ENCODE measurements around the gene SP7. TPM values are rescaled to one million over a fixed set of nuclear protein-coding genes. Genes with fewer than 3 reads are reported as not detected.
"Not testable (repeated sequence)": the region's sequence is repeated elsewhere in the genome, so short reads cannot be mapped to it uniquely, and the experiment has no call there.

The SP7 gene
- not detected in 2 replicates for total RNA-seq
- polyA plus RNA-seq (2012), result not detected

GRCh38 chr12:53336181-53336681, at the start of gene SP7:
SP7 (minus strand) TSS chr12:53336354; CDS start chr12:53335646, 708 bp downstream.
- no peak for DNase-seq (ENCODE audit: low read depth)

DNA sequence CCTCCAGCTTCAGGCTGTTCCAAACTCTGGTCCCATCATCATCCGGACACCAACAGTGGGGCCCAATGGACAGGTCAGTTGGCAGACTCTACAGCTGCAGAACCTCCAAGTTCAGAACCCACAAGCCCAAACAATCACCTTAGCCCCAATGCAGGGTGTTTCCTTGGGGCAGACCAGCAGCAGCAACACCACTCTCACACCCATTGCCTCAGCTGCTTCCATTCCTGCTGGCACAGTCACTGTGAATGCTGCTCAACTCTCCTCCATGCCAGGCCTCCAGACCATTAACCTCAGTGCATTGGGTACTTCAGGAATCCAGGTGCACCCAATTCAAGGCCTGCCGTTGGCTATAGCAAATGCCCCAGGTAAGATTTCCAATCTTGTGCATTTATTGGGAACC, 47.1 kb upstream of the SP7 start:
- DNase-seq (ENCODE audit: low read depth), result no peak

DNA sequence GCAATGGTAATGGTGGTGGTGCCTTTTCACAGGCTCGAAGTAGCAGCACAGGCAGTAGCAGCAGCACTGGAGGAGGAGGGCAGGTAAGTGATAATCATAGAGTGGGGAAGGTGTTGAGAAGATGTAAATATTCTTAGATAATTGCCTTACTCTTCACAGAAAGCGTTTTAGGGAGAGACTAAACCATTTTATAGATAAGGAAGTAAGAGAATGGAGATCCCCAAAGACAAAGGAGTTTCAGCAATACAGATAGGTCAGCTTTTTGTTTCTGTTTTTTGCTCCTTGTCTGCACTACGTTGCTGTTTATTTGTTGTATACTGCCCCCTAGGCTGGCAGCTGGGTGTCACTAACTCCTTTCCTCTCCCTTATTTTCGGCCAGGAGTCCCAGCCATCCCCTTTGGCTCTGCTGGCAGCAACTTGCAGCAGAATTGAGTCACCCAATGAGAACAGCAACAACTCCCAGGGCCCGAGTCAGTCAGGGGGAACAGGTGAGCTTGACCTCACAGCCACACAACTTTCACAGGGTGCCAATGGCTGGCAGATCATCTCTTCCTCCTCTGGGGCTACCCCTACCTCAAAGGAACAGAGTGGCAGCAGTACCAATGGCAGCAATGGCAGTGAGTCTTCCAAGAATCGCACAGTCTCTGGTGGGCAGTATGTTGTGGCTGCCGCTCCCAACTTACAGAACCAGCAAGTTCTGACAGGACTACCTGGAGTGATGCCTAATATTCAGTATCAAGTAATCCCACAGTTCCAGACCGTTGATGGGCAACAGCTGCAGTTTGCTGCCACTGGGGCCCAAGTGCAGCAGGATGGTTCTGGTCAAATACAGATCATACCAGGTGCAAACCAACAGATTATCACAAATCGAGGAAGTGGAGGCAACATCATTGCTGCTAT, 45.8 kb upstream of the SP7 start:
- DNase-seq (ENCODE audit: low read depth), result peak; percentile 85

GRCh38 chr12:53380794-53381730, 44.9 kb upstream of the SP7 start:
- DNase-seq (ENCODE audit: low read depth), result no peak

DNA sequence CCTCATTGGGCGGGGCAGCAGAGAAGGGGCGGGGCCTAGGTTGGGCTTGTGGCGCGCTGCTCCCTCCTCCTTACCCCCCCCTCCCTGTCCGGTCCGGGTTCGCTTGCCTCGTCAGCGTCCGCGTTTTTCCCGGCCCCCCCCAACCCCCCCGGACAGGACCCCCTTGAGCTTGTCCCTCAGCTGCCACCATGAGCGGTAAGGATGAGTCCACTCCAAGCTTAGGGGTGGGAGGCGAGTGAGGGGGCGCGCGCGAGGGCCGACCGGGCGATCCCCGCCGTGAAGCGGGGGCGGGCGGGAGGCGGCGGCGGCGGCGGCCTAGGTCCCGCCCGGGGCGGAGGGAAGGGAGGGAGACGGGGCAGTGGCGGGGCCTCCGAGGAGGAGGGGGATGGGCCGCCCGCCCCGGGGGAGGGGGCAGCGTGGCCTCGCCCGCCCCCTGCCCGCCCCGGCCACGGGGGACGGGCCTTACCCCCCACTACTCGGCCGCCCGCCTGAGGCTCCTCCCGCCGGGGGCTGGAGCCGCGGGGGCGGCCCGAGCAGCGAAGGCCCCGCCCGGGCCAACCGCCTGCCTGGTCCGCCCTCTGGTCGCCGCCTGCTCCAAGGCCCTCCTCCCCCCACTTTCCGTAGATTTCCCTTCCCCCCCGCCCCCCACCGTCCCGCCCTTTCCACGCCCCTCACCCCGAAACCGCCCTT, 44.1 kb upstream of the SP7 start, which contains the start of gene SP1:
SP1 (plus strand) TSS at position 73 of the 690 bp plus-strand sequence; CDS start at position 189, 116 bp downstream.
- DNase-seq (ENCODE audit: low read depth), result peak; percentile 91

- peak; percentile 100 for DNase-seq (ENCODE audit: low read depth)
Measured at GRCh38 chr12:53379389-53380103, 43.4 kb upstream of the SP7 start.

DNA sequence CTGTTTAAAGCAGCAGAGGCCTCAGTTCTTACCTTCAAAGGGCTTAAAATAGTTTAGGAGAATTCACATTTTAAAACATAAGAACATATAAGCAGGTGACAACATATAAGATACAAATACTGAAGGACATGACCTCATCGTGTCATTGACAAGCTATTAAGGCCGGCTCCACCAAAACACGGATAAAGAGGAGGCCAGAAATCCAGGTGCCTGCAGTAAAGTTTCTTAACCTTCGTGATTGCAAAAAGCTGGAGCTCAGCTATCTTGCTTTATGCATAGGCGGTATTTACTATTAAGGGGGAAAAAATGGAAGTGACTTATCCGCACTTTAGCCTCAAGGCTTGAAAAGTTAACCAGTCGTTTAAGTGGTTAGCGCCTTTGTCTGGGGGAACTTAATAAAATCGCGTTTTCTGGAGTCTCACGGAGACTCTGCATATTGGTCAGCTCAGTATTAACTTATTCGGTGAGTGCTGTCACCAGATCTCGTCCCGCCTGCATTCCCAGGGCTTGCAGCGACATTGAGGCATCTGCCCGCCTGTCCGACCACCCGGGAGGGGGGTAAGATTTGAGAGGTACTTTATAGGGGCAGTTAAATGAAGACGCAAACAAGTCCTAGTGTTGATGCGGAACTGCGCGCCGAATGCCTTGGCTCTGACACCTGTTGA, 42.7 kb upstream of the SP7 start:
- peak; percentile 18 for DNase-seq (ENCODE audit: low read depth)

DNA sequence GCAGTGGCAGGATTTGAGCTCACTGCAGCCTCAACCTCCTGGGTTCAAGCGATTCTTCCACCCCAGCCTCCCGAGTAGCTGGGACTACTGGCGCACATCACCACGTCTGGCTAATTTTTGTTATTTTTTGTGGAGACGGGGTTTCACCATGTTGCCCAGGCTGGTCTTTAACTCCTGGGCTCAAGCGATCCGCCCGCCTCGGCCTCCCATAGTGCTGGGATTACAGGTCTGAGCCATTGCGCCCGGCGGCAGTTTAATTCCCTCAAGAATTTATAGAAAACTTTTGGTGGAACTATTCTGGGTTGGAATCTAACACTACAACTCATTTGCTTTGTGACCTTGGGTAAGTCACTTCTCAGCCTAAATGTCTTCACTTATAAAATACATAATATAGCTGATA, 42.1 kb upstream of the SP7 start:
- no peak for DNase-seq (ENCODE audit: low read depth)

DNA sequence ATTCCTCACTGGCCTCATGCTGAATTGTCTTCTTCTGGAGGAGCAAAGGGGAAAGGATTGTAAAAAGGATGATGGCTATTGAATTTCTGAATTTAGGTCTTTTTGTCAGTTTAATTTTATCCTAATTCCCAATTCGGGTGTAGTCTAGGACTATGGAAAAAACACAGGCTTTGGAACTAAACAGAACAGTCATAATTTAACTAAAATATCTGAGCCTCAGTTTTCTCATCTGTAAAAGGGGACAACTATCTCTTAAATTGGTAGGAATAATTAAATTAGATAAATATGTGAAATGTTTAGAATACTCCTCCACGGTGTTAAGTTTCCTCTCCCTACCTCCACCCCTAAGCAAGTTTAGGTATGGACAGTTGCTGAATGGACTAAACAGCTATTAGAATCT, 40.6 kb upstream of the SP7 start:
- DNase-seq (ENCODE audit: low read depth), result no peak

DNA sequence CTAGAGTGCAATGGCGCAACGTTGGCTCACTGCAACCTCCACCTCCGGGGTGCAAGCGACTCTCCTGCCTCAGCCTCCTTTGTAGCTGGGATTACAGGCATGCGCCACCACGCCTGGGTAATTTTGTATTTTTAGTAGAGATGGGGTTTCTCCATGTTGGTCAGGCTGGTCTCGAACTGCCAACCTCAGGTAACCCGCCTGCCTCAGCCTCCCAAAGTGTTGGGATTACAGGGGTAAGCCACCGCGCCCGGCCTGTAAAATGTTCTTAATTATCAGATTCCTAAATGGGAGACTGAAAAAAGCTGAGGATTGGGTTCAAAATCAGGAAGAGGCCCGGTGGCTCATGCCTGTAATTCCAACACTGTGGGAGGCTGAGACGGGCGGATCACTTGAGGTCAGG, 38.1 kb upstream of the SP7 start:
- not testable (repeated sequence) for DNase-seq (ENCODE audit: low read depth)

DNA sequence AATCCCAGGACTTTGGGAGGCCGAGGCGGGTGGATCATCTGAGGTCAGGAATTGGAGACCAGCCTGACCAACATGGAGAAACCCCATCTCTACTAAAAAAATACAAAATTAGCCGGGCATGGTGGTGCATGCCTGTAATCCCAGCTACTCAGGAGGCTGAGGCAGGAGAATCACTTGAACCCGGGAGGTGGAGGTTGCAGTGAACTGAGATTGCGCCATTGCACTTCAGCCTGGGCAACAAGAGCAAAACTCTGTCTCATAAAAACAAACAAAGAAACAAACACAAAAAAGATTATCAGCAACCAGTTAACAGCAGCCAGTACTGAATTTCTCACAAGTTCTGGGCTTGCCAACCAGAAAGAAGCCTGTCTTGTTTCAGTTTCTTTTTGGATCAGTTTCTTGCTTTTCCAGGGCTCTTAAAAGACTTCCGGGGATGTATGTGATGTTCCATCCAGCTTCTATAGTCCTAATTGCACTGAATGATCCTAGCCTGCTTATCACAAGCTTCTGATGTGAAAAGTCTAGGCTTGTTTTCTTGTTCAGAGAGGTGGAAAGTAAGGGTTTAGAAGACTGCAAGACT, 37.5 kb upstream of the SP7 start:
- not testable (repeated sequence) for DNase-seq (ENCODE audit: low read depth)

DNA sequence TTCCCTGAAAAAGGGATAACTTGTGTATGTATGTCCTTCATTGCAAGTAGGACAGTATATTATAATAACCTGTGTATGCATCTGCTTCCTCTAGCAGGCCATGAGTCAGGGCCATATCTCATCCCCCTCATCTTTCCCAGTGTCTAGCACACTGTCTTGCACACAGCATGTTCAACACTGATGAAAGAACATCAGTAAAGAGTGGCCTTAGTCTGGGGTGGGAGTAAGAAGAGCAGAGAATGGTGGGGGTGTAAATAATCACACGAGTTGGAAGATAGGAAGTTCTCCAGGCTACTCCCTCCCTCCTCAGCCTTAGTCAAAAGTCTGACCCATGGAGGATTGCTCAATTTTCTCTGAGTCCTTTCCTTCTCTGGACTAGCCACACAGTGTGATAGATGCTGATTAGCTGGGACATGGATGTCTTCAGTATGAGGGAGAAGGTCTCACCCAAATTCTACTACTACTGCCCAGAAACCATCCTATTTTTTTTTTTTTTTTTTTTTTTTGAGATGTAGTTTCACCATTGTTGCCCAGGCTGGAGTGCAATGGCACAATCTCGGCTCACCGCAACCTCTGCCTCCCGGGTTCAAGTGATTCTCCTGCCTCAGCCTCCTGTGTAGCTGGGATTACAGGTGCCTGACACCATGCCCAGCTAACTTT, 29.2 kb upstream of the SP7 start:
- DNase-seq (ENCODE audit: low read depth), result no peak

DNA sequence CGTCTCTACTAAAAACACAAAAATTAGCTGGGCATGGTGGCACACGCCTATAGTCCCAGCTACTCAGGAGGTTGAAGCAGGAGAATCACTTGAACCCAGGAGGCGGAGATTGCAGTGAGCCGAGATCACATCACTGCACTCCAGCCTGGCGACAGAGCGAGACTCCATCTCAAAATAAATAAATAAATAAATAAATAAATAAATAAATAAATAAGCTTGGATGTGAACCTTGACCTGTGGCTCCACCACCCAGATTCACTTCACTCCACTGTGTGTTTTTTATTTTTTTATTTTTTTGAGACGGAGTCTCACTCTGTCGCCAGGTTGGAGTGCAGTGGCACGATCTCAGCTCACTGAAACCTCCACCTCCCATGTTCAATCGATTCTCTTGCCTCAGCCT, 25.5 kb upstream of the SP7 start:
- DNase-seq (ENCODE audit: low read depth), result not testable (repeated sequence)

DNA sequence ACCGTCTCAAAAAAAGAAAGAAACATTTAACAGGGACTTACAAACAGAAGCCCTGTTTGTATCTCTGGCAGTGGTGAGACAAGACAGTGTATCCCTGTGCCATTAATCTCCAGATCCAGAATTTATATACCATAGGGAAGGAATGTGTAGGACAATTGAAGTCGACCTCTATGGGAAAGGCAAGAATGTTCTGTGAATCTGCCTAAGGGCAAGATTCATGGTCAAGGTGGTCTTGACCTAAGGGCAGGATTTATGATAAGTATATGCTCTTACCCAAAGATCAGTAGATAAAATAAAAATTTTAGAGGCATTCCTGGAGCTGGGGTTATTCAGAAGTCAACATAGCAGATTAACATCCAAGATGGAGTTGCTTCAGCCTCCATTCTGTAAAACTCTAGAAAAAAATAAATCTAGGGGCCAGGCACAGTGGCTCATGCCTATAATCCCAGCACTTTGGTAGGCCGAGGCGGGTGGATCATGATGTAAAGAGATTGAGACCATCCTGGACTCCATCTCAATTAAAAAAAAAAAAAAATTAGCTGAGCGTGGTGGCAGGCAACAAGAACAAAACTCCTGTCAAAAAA, 22.8 kb upstream of the SP7 start:
- DNase-seq (ENCODE audit: low read depth), result no peak

DNA sequence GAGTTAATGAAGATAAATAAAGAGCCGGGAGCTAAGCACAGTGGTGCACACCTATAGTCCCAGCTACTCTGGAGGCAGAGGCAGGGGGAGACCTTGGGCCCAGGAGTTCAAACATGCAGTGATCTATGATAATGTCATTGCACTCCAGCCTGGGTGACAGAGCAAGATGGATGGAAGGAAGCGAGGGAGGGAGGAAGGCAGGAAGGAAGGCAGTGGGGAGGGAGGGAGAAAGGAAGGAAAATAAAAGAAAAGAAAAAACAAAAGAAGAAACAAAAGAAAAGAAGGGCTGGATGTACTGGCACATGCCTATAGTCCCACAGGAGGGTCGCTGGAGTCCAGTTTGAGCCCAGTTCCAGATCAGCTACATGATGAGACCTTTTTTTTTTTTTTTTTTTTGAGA, 19.0 kb upstream of the SP7 start:
- DNase-seq (ENCODE audit: low read depth), result no peak

GRCh38 chr12:53353257-53353655, 17.1 kb upstream of the SP7 start:
- DNase-seq (ENCODE audit: low read depth), result no peak

GRCh38 chr12:53352331-53353256, 16.4 kb upstream of the SP7 start:
- DNase-seq (ENCODE audit: low read depth), result peak; percentile 86
